ENCODE measurements around the gene BFSP2.

DNA sequence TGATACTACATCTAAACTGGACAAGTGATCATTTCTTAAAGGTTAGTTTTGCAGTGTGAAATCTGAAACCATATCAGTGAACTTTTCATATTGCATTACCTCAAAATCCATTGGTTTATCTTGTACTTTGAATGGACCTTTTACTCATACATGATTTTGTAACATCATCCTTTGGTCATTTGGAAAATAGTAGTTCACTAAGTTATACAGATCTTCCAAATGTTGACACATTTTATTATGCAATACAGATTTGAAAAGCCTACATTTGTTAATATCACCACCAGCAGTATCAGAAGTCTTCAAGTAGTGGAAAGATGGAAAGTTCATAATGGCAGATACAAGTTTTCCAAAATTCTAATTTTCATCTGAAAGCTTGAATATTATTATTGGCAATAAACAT, 109.6 kb downstream of the BFSP2 start:
- TF ChIP-seq POLR2A (IDR thresholded peaks at IDR 0.05) (no peak), POLR2AphosphoS5 (IDR thresholded peaks at IDR 0.05) (no peak), EP300 (IDR thresholded peaks at IDR 0.05) (no peak)
- TF ChIP-seq, protein P1, sequence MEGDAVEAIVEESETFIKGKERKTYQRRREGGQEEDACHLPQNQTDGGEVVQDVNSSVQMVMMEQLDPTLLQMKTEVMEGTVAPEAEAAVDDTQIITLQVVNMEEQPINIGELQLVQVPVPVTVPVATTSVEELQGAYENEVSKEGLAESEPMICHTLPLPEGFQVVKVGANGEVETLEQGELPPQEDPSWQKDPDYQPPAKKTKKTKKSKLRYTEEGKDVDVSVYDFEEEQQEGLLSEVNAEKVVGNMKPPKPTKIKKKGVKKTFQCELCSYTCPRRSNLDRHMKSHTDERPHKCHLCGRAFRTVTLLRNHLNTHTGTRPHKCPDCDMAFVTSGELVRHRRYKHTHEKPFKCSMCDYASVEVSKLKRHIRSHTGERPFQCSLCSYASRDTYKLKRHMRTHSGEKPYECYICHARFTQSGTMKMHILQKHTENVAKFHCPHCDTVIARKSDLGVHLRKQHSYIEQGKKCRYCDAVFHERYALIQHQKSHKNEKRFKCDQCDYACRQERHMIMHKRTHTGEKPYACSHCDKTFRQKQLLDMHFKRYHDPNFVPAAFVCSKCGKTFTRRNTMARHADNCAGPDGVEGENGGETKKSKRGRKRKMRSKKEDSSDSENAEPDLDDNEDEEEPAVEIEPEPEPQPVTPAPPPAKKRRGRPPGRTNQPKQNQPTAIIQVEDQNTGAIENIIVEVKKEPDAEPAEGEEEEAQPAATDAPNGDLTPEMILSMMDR (IDR thresholded peaks at IDR 0.05), result no peak
